ENCODE data around the gene DESI1. TPM values are rescaled to one million over a fixed set of nuclear protein-coding genes. Genes with fewer than 3 reads are reported as not detected.
A peak's percentile ranks its signal among the peaks of the same experiment; 100 is the strongest.

The DESI1 gene
- total RNA-seq, 1 experiment from 2014 or later, result 20.9 TPM

DNA sequence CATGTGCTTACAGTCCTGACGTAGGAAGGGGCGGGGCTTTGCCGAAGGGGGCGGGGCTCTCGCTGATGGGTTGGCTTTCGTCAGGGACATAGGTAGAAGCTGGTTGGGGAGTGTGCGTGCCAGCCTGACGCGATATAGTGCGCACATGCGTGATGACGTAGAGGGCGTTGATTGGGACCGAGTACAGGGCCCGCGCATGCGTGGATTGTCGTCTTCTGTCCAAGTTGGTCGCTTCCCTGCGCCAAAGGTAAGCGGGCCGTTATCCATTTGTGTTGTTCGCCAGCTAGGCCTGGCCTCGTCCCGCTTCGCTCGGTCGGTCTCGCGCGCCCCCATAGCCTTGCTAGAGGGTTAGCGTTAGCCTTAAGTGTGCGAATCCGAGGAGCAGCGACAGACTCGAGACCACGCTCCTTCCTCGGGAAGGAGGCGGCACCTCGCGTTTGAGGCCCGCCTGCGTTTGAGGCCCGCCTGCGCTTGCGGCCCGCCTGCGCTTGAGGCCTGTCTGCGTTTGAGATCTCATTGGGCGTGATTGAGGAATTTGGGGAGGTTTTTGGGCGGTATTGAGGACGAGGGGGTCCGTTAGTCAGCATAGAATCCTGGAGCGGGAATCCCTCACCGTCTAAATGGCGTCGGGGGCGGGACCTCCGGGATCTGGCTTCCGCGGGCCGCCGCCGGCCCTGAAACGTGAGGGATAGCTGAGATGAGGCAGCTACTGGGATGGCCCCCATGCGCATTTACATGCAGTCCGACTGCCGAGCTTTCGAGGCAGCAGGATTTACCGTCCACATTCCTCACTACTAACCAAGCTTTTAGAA is 462 bp upstream of the DESI1 start, which contains the start of gene XRCC6:
Gene XRCC6 (plus strand): TSS at position 197 of the 812 bp plus-strand sequence. CDS start 710 bp downstream, outside the sequence.
- DNase-seq, result peak; percentile 97
- peak within 1 kb of the TSS; percentile 90 for H2AFZ ChIP-seq (ENCODE audit: low read length)
- peak within 1 kb of the TSS; percentile 100 for H3K9ac ChIP-seq (ENCODE audit: low read length)
- POLR2A ChIA-PET (ENCODE audit: unreplicated experiment), result interaction anchor here (0.5 to 1.0 kb wide), 6 partner anchors 17 to 441 kb away, joined by 3 to 5 read pairs (median 4); partner anchors contain the start of gene PMM1
- H3K4me2 ChIP-seq (ENCODE audit: low read length), result peak within 1 kb of the TSS; percentile 91
- H3K4me1 ChIP-seq (ENCODE audit: insufficient read depth, low read length), result peaks cover 22% of the 10 kb centered on the region; the same call in 1 of the 2 replicates
- intact Hi-C loops (cut with micrococcal nuclease), result no loop called here
- H3K36me3 ChIP-seq (ENCODE audit: low read depth, low read length), result peaks cover 5% of the 10 kb centered on the region; the same call in 1 of the 2 replicates
- CTCF ChIA-PET, result interaction anchor here (0.6 kb wide), 1 partner anchor 240 kb away, joined by 3 read pairs; no protein-coding TSS in a partner anchor
- BruUV-seq (replicated peaks), result no TSS peak
- H3K27ac ChIP-seq (ENCODE audit: low read length), result peak within 1 kb of the TSS; percentile 94
- H3K4me3 ChIP-seq (ENCODE audit: low read length), result peak within 1 kb of the TSS; percentile 100
- H3F3A ChIP-seq (ENCODE audit: low read length, unreplicated experiment), result no peaks in the 10 kb centered on the region
- peaks cover 81% of the 10 kb centered on the region for H3K79me2 ChIP-seq (ENCODE audit: low read length)
- H3K9me2 ChIP-seq (replicated peaks; ENCODE audit: low read length), result no peaks in the 10 kb centered on the region
- H3K9me3 ChIP-seq (ENCODE audit: low read length), result no peaks in the 10 kb centered on the region
- H4K20me1 ChIP-seq (ENCODE audit: low read length), result peaks cover 9% of the 10 kb centered on the region; the same call in 1 of the 2 replicates
- TF ChIP-seq CTCF (conservative IDR thresholded peaks at IDR 0.05; ENCODE audit: low read depth, low read length) (no peak), EZH2phosphoT487 (IDR thresholded peaks at IDR 0.05; ENCODE audit: borderline replicate concordance, low read length) (no peak), EZH2 (IDR thresholded peaks at IDR 0.05; ENCODE audit: low read length, unreplicated experiment) (no peak)
- H3K27me3 ChIP-seq (ENCODE audit: low read length), result no peaks in the 10 kb centered on the region
- peak; percentile 92 for ATAC-seq

GRCh38 chr22:41619979-41620588 is 759 bp downstream of the DESI1 start:
- Histone ChIP-seq H4K20me1 (ENCODE audit: low read length) (peaks cover 9% of the 10 kb centered on the region; the same call in 1 of the 2 replicates), H3K27ac (ENCODE audit: low read length) (peak overlapping the region; percentile 70), H3K36me3 (ENCODE audit: low read depth, low read length) (peaks cover 5% of the 10 kb centered on the region; the same call in 1 of the 2 replicates), H3K27me3 (ENCODE audit: low read length) (no peaks in the 10 kb centered on the region), H3K4me2 (ENCODE audit: low read length) (peak overlapping the region; percentile 91), H2AFZ (ENCODE audit: low read length) (peak overlapping the region; percentile 49; the same call in 1 of the 2 replicates), H3F3A (ENCODE audit: low read length, unreplicated experiment) (no peaks in the 10 kb centered on the region), H3K4me3 (ENCODE audit: low read length) (peak overlapping the region; percentile 100), H3K79me2 (ENCODE audit: low read length) (peaks cover 85% of the 10 kb centered on the region), H3K4me1 (ENCODE audit: insufficient read depth, low read length) (peaks cover 22% of the 10 kb centered on the region; the same call in 1 of the 2 replicates), H3K9me3 (ENCODE audit: low read length) (no peaks in the 10 kb centered on the region), H3K9ac (ENCODE audit: low read length) (peak overlapping the region; percentile 100), H3K9me2 (replicated peaks; ENCODE audit: low read length) (no peaks in the 10 kb centered on the region)
- BruUV-seq (replicated peaks), result TSS peak; percentile 45
- ChIA-PET POLR2A (ENCODE audit: unreplicated experiment) (no interaction called here), CTCF (no interaction called here)
- DNase-seq (peak; percentile 20), ATAC-seq (peak; percentile 44)
- intact Hi-C loops (cut with micrococcal nuclease), result no loop called here
- TF ChIP-seq EZH2phosphoT487 (IDR thresholded peaks at IDR 0.05; ENCODE audit: borderline replicate concordance, low read length) (no peak), EZH2 (IDR thresholded peaks at IDR 0.05; ENCODE audit: low read length, unreplicated experiment) (no peak), CTCF (conservative IDR thresholded peaks at IDR 0.05; ENCODE audit: low read depth, low read length) (no peak)
